ENCODE results near the gene DHX30.

DNA sequence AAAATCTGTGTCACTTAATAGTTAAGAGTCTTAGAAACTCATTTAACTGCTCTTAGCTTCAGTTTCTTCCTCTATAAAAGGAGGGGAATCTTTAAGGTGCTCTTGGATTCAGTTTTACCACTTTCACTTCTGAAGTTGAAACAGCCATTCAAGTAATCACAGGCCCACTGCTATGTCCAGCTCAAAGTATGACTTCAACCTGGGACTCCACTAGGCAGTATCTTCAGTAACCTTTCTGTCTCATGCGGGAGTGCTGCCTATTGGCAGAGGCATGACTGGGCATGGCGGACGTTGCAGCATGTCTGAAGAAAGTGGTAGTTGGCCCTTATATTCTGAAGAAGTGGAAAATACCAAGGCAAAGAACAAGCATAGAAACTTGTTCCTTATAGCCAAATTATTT lies 92.3 kb downstream of the DHX30 start:
- TF ChIP-seq, protein P1, sequence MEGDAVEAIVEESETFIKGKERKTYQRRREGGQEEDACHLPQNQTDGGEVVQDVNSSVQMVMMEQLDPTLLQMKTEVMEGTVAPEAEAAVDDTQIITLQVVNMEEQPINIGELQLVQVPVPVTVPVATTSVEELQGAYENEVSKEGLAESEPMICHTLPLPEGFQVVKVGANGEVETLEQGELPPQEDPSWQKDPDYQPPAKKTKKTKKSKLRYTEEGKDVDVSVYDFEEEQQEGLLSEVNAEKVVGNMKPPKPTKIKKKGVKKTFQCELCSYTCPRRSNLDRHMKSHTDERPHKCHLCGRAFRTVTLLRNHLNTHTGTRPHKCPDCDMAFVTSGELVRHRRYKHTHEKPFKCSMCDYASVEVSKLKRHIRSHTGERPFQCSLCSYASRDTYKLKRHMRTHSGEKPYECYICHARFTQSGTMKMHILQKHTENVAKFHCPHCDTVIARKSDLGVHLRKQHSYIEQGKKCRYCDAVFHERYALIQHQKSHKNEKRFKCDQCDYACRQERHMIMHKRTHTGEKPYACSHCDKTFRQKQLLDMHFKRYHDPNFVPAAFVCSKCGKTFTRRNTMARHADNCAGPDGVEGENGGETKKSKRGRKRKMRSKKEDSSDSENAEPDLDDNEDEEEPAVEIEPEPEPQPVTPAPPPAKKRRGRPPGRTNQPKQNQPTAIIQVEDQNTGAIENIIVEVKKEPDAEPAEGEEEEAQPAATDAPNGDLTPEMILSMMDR (IDR thresholded peaks at IDR 0.05), result no peak
- TF ChIP-seq POLR2A (IDR thresholded peaks at IDR 0.05), result no peak
